ENCODE data around the gene GLS.

- no peak for TF ChIP-seq CTCF (IDR thresholded peaks at IDR 0.05 in 4 of 5, conservative IDR thresholded peaks at IDR 0.05 in 1 of 5)
- no peak for TF ChIP-seq POLR2A (IDR thresholded peaks at IDR 0.05)
These were observed 49.8 kb downstream of the GLS start for GRCh38 chr2:190930411-190930810.

Measured in gastrocnemius medialis (tissue), 4 donors.